PC-3 (cell line): ENCODE results near the gene TXNIP. TPM values are rescaled to one million over a fixed set of nuclear protein-coding genes. Genes with fewer than 3 reads are reported as not detected.

ENCODE experiments used
- ATAC-seq: fragments of 200-7000 bp; cut with Tn5 transposase; 2 replicates; pipeline ENCODE4 v1.9.1; 2020; ENCODE audit warnings: mild to moderate bottlenecking, moderate library complexity
- BruUV-seq: library from RNA; stranded (reverse); fragments of 400-500 nt; replicated peaks from 2 replicates; lab custom pipeline; 2021; lab: Mats Ljungman, UMichigan
- CTCF ChIA-PET: fragments of 300-600 bp; sonication (Branson Sonifier 250); formaldehyde crosslinking; loops from one replicate; lab custom pipeline; 2022; ENCODE audit warnings: antibody characterized with exemption; lab: Charles Lee
- POLR2A ChIA-PET: fragments of 300-600 bp; sonication (Branson Sonifier 250); formaldehyde crosslinking; loops from one replicate; lab custom pipeline; 2022; ENCODE audit warnings: antibody characterized with exemption; ENCODE audit not compliant: unreplicated experiment; lab: Charles Lee
- DNase-seq: peaks from one replicate; pipeline ENCODE4 v3.0.0-alpha.2; 2015
- H2AFZ ChIP-seq: fragments of 300-600 bp; sonication (generic); 2 replicates; pipeline ENCODE4 v1.6.0; 2016; ENCODE audit warnings: antibody characterized with exemption, low read length
- H3F3A ChIP-seq: fragments of 300-600 bp; sonication (generic); one replicate; pipeline ENCODE4 v1.6.0; 2017; ENCODE audit warnings: antibody characterized with exemption, low read length, control low read depth, mild to moderate bottlenecking; ENCODE audit not compliant: unreplicated experiment
- H3K27ac ChIP-seq: fragments of 300-600 bp; sonication (generic); 2 replicates; pipeline ENCODE4 v1.5.1; 2016; ENCODE audit warnings: mild to moderate bottlenecking, low read length
- H3K27me3 ChIP-seq: fragments of 300-600 bp; sonication (generic); 2 replicates; pipeline ENCODE4 v1.6.1; 2016; ENCODE audit warnings: low read length, mixed read lengths
- H3K36me3 ChIP-seq: fragments of 300-600 bp; sonication (generic); 2 replicates; pipeline ENCODE4 v1.6.1; 2016; ENCODE audit warnings: low read depth, mixed run types, low read length, mixed read lengths
- H3K4me1 ChIP-seq: fragments of 300-600 bp; sonication (generic); 2 replicates; pipeline ENCODE4 v1.5.1; 2016; ENCODE audit warnings: low read length; ENCODE audit not compliant: insufficient read depth
- H3K4me2 ChIP-seq: fragments of 300-600 bp; sonication (generic); 2 replicates; pipeline ENCODE4 v1.6.0; 2016; ENCODE audit warnings: low read length
- H3K4me3 ChIP-seq: fragments of 300-600 bp; sonication (generic); 2 replicates; pipeline ENCODE4 v1.5.1; 2016; ENCODE audit warnings: mild to moderate bottlenecking, low read length, mixed read lengths
- H3K79me2 ChIP-seq: fragments of 300-600 bp; sonication (generic); 2 replicates; pipeline ENCODE4 v1.6.1; 2017; ENCODE audit warnings: low read length, mixed read lengths
- H3K9ac ChIP-seq: fragments of 300-600 bp; sonication (generic); 2 replicates; pipeline ENCODE4 v1.6.0; 2016; ENCODE audit warnings: mild to moderate bottlenecking, low read length
- H3K9me2 ChIP-seq: fragments of 300-600 bp; sonication (generic); replicated peaks from 2 replicates; pipeline ENCODE4 v1.6.1; 2016; ENCODE audit warnings: mixed run types, low read length, mixed read lengths
- H3K9me3 ChIP-seq: fragments of 300-600 bp; sonication (generic); 2 replicates; pipeline ENCODE4 v1.6.1; 2016; ENCODE audit warnings: low read length, mixed read lengths
- H4K20me1 ChIP-seq: fragments of 300-600 bp; sonication (generic); 2 replicates; pipeline ENCODE4 v1.6.1; 2016; ENCODE audit warnings: low read length, mixed read lengths
- EZH2 ChIP-seq: fragments of 300-600 bp; sonication (generic); IDR thresholded peaks from one replicate; pipeline ENCODE4 v1.6.1; 2017; ENCODE audit warnings: antibody characterized with exemption, mild to moderate bottlenecking, low read length; ENCODE audit not compliant: unreplicated experiment
- EZH2phosphoT487 ChIP-seq: fragments of 300-600 bp; sonication (generic); IDR thresholded peaks from 2 replicates; pipeline ENCODE4 v1.6.1; 2018; ENCODE audit warnings: mild to moderate bottlenecking, antibody characterized with exemption, low read length, borderline replicate concordance
- intact Hi-C: fragments of 100-400 bp; cut with micrococcal nuclease; formaldehyde crosslinking; loops from 2 replicates; pipeline ENCODE4 v1.9.0; 2023
- total RNA-seq: library from RNA; depleted of rRNA; stranded (reverse); fragments of >200 nt; gene quantifications from 2 replicates; pipeline ENCODE4 v1.2.3, GENCODE V29; 2014
- TF ChIP-seq, protein P1 (sequence below): fragments of 300-600 bp; sonication (generic); conservative IDR thresholded peaks from 2 replicates; pipeline ENCODE4 v1.5.1; 2017; ENCODE audit warnings: antibody characterized with exemption, low read depth, mild to moderate bottlenecking, low read length

Gene TXNIP
- total RNA-seq, 1 experiment from 2014 or later: 45.3 TPM

DNA sequence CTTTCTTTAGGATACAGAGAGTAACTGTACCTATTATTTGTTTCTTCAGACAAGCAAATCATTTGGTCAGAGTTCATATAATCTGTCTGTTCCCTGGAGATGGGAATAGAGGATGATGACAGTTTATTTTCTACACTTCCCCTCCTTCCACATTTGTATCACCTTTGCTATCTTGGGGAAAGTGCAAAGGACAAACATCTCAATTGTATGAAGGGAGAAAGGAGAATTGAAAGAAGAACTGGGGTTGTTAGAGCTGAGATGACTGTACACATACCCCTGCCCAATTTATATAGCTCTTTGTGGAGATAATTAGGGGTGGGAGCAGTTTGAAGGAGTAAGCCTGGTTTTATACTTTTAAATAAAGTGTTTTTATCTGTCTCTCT lies 17.9 kb downstream of the TXNIP start:
- no TSS peak for BruUV-seq
- ChIA-PET CTCF (interaction anchor here (0.5 to 3.0 kb wide), 3 partner anchors 16 to 54 kb away, joined by 3 to 34 read pairs (median 6); no protein-coding TSS in a partner anchor), POLR2A (no interaction called here)
- H2AFZ ChIP-seq: peak overlapping the region; percentile 57
- intact Hi-C loops: loop anchor here (2.0 kb wide), 1 partner anchor 52 kb away; the partner anchor contains the start of gene RBM8A
- no peaks in the 10 kb centered on the region for H4K20me1 ChIP-seq
- H3F3A ChIP-seq: no peaks in the 10 kb centered on the region
- H3K9ac ChIP-seq: peak overlapping the region; percentile 67
- H3K27ac ChIP-seq: peak overlapping the region; percentile 87
- H3K4me1 ChIP-seq: peaks cover 44% of the 10 kb centered on the region
- no peak for DNase-seq
- no peak for TF ChIP-seq EZH2phosphoT487
- TF ChIP-seq, protein P1, sequence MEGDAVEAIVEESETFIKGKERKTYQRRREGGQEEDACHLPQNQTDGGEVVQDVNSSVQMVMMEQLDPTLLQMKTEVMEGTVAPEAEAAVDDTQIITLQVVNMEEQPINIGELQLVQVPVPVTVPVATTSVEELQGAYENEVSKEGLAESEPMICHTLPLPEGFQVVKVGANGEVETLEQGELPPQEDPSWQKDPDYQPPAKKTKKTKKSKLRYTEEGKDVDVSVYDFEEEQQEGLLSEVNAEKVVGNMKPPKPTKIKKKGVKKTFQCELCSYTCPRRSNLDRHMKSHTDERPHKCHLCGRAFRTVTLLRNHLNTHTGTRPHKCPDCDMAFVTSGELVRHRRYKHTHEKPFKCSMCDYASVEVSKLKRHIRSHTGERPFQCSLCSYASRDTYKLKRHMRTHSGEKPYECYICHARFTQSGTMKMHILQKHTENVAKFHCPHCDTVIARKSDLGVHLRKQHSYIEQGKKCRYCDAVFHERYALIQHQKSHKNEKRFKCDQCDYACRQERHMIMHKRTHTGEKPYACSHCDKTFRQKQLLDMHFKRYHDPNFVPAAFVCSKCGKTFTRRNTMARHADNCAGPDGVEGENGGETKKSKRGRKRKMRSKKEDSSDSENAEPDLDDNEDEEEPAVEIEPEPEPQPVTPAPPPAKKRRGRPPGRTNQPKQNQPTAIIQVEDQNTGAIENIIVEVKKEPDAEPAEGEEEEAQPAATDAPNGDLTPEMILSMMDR: no peak
- TF ChIP-seq EZH2: no peak
- H3K9me3 ChIP-seq: no peaks in the 10 kb centered on the region
- no peak for ATAC-seq
- peak overlapping the region; percentile 79 for H3K4me2 ChIP-seq
- no peaks in the 10 kb centered on the region for H3K27me3 ChIP-seq
- H3K36me3 ChIP-seq: no peaks in the 10 kb centered on the region
- H3K9me2 ChIP-seq: no peaks in the 10 kb centered on the region
- H3K4me3 ChIP-seq: peak overlapping the region; percentile 45; the same call in 1 of the 2 replicates
- no peaks in the 10 kb centered on the region for H3K79me2 ChIP-seq

DNA sequence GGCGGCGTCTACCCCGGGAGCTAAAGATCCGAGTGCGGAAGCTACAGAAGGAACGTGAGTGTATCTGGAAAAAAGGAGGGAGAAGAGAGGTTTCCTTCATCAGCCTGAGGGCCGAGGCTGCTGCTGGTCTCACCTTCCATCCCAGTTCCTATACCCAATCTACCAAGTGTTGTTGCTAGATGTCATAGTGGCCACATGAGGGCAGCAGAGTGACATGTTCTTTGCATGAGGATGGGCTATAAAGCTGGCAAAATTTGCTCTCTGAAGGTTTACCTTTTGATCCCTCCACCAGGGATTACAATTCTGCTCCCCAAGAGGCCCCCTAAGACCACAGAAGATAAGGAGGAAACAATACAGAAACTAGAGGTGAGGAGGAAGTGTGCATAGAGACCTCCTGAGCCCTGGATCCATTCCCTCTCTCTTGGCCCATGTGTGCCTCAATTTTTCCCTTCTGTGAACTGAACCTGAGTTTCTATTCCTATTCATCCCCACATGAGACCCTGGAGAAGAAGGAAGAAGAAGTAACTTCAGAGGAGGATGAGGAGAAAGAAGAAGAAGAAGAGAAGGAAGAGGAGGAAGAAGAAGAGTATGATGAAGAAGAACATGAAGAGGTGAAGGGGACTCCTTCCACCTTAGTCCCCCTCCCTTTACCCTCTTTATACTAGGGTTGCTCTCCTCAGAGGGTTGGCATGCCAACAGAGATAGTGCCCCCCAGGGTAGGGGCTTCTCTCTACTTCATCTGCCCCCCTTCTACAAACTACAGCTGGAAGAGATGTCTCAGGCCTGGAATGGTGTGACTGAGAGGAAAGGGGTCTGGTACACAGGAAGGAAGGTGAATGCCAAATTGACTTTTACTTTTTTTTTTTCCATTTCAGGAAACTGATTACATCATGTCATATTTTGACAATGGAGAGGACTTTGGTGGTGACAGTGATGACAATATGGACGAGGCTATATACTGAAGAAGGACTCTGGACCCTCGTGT lies 18.6 kb downstream of the TXNIP start:
- H3K4me1 ChIP-seq: peaks cover 37% of the 10 kb centered on the region
- DNase-seq (peak; percentile 90), ATAC-seq (peak; percentile 42)
- no TSS peak for BruUV-seq
- H3K79me2 ChIP-seq: no peaks in the 10 kb centered on the region
- TF ChIP-seq EZH2phosphoT487 (no peak), EZH2 (no peak)
- TF ChIP-seq, protein P1: peak; percentile 97
- CTCF ChIA-PET: interaction anchor here (0.6 to 3.0 kb wide), 4 partner anchors 20 to 86 kb away, joined by 3 to 34 read pairs (median 8); partner anchors contain the start of gene LIX1L
- H4K20me1 ChIP-seq: no peaks in the 10 kb centered on the region
- peak overlapping the region; percentile 79 for H3K4me2 ChIP-seq
- intact Hi-C loops: loop anchor here (1.0 to 2.0 kb wide), 3 partner anchors 30 to 51 kb away; partner anchors contain the start of gene RBM8A
- H3F3A ChIP-seq: no peaks in the 10 kb centered on the region
- peak overlapping the region; percentile 67 for H3K9ac ChIP-seq
- H3K27ac ChIP-seq: peak overlapping the region; percentile 87
- H3K36me3 ChIP-seq: no peaks in the 10 kb centered on the region
- no peaks in the 10 kb centered on the region for H3K9me2 ChIP-seq
- H3K9me3 ChIP-seq: no peaks in the 10 kb centered on the region
- H2AFZ ChIP-seq: peak overlapping the region; percentile 75
- H3K27me3 ChIP-seq: no peaks in the 10 kb centered on the region
- H3K4me3 ChIP-seq: no peak overlapping the region
- POLR2A ChIA-PET: no interaction called here
